Gastrocnemius medialis (tissue), 4 donors: ENCODE results near the gene E2F1. TPM values are rescaled to one million over a fixed set of nuclear protein-coding genes. Genes with fewer than 3 reads are reported as not detected.

Experiments
- ATAC-seq, 2 donors: fragments of 150-250 bp; one replicate each; pipeline ENCODE4 v1.9.1; 2016
- DNase-seq, 2 donors: peaks; one replicate each; pipeline ENCODE4 v3.0.0-alpha.2; 2019
- H3K27ac ChIP-seq, 4 donors: fragments of 200-600 bp; sonication (generic); 1 replicate in 1 of 4; 2 replicates in 3 of 4; pipeline ENCODE4 v1.5.1; 2016 to 2018; ENCODE audit warnings: mild to moderate bottlenecking in 2 of 4, moderate library complexity in 1 of 4
- H3K27me3 ChIP-seq, 3 donors: fragments of 200-600 bp; sonication (generic) in 2 of 3; 1 replicate in 1 of 3; 2 replicates in 2 of 3; pipeline versions ENCODE4 v1.5.1 to v1.6.0; 2016 to 2019; ENCODE audit warnings: mild to moderate bottlenecking in 1 of 3, moderate library complexity in 1 of 3
- H3K36me3 ChIP-seq, 2 donors: fragments of 200-600 bp; sonication (generic) in 1 of 2; one replicate each; pipeline ENCODE4 v1.5.1; 2017 to 2018
- H3K4me1 ChIP-seq, 2 donors: fragments of 200-600 bp; sonication (generic) in 1 of 2; one replicate each; pipeline ENCODE4 v1.5.1; 2016 to 2017; ENCODE audit warnings: mild to moderate bottlenecking in 2 of 2
- H3K4me3 ChIP-seq, 4 donors: fragments of 200-600 bp; sonication (generic) in 3 of 4; 1 replicate in 1 of 4; 2 replicates in 3 of 4; pipeline ENCODE4 v1.5.1; 2016 to 2019; ENCODE audit warnings: mild to moderate bottlenecking in 2 of 4
- H3K9me3 ChIP-seq, 3 donors: fragments of 200-600 bp; sonication (generic) in 2 of 3; 1 replicate in 1 of 3; 2 replicates in 2 of 3; pipeline ENCODE4 v1.5.1; 2016 to 2019
- CTCF ChIP-seq, 5 experiments: fragments of 450-650 bp in 3 of 5; fragments of 200-600 bp in 2 of 5; sonication (generic) in 2 of 5; IDR thresholded peaks in 4 of 5; conservative IDR thresholded peaks in 1 of 5; 1 replicate in 4 of 5; 2 replicates in 1 of 5; pipeline ENCODE4 v1.5.1; 2016 to 2019; ENCODE audit warnings: antibody characterized with exemption in 5 of 5, mild to moderate bottlenecking in 3 of 5, moderate library complexity in 3 of 5
- POLR2A ChIP-seq, 2 donors: fragments of 450-650 bp; IDR thresholded peaks; one replicate each; pipeline ENCODE4 v1.6.1; 2017; ENCODE audit warnings: antibody characterized with exemption in 2 of 2, mild to moderate bottlenecking in 2 of 2, moderate library complexity in 2 of 2
- in situ Hi-C, 4 donors: fragments of 200-750 bp; cut with MboI; loops; one replicate each; pipeline versions ENCODE4 v1.15.0 to v1.8.0; 2017; ENCODE audit warnings: low sequenced_read_pairs in 4 of 4
- intact Hi-C: fragments of 100-400 bp; cut with DNase I; formaldehyde crosslinking; loops from one replicate; pipeline ENCODE4 v1.15.1; 2023; ENCODE audit warnings: low total_unique reads
- total RNA-seq, 4 donors: library from RNA; depleted of rRNA; stranded (reverse); fragments of >200 nt; gene quantifications; one replicate each; pipeline versions ENCODE4 v1.1.0 to v1.2.3, GENCODE V29; 2016

Gene E2F1
- total RNA-seq, 4 donors from 2014 or later, result 1.00 to 2.0 (median 1.4) TPM; not detected in 1

- no peak for DNase-seq
- no peak overlapping the region for H3K27ac ChIP-seq
- H3K4me1 ChIP-seq, result no peaks in the 10 kb centered on the region
- no peaks in the 10 kb centered on the region for H3K27me3 ChIP-seq
- no peaks in the 10 kb centered on the region for H3K9me3 ChIP-seq
- no peak for ATAC-seq
- no peak for TF ChIP-seq POLR2A (IDR thresholded peaks at IDR 0.05)
- no peak for TF ChIP-seq CTCF (IDR thresholded peaks at IDR 0.05 in 4 of 5, conservative IDR thresholded peaks at IDR 0.05 in 1 of 5)
- intact Hi-C loops, result no loop called here
- in situ Hi-C loops, result no loop called here
- H3K36me3 ChIP-seq, result peaks cover 0 to 26% of the 10 kb centered on the region in 2 donors
- no peak overlapping the region for H3K4me3 ChIP-seq
These were observed 21.5 kb upstream of the E2F1 start for GRCh38 chr20:33707668-33708067.

GRCh38 chr20:33704197-33704924 is 18.2 kb upstream of the E2F1 start:
- H3K36me3 ChIP-seq, result peaks cover 0 to 11% of the 10 kb centered on the region in 2 donors

GRCh38 chr20:33703498-33704137 is 17.4 kb upstream of the E2F1 start:
- intact Hi-C loops (no loop called here), in situ Hi-C loops (no loop called here)
- H3K27me3 ChIP-seq, result no peaks in the 10 kb centered on the region
- no peak for DNase-seq
- H3K4me1 ChIP-seq, result no peaks in the 10 kb centered on the region
- TF ChIP-seq POLR2A (IDR thresholded peaks at IDR 0.05) (no peak), CTCF (IDR thresholded peaks at IDR 0.05 in 4 of 5, conservative IDR thresholded peaks at IDR 0.05 in 1 of 5) (no peak)
- H3K4me3 ChIP-seq, result no peak overlapping the region
- no peak for ATAC-seq
- H3K9me3 ChIP-seq, result no peaks in the 10 kb centered on the region
- H3K27ac ChIP-seq, result no peak overlapping the region
- peaks cover 0 to 11% of the 10 kb centered on the region in 2 donors for H3K36me3 ChIP-seq

More at GRCh38 chr20:33704197-33704924, 18.2 kb upstream of the E2F1 start:
- ATAC-seq, result no peak
- H3K4me3 ChIP-seq, result no peak overlapping the region
- in situ Hi-C loops (no loop called here), intact Hi-C loops (no loop called here)
- no peak overlapping the region for H3K27ac ChIP-seq
- H3K9me3 ChIP-seq, result no peaks in the 10 kb centered on the region
- TF ChIP-seq CTCF (IDR thresholded peaks at IDR 0.05 in 4 of 5, conservative IDR thresholded peaks at IDR 0.05 in 1 of 5) (no peak), POLR2A (IDR thresholded peaks at IDR 0.05) (no peak)
- H3K27me3 ChIP-seq, result no peaks in the 10 kb centered on the region
- H3K4me1 ChIP-seq, result no peaks in the 10 kb centered on the region
- DNase-seq, result no peak

GRCh38 chr20:33702861-33703260 is 16.7 kb upstream of the E2F1 start:
- TF ChIP-seq POLR2A (IDR thresholded peaks at IDR 0.05), result no peak
- TF ChIP-seq CTCF (IDR thresholded peaks at IDR 0.05 in 4 of 5, conservative IDR thresholded peaks at IDR 0.05 in 1 of 5), result no peak
- Histone ChIP-seq H3K27ac (no peak overlapping the region), H3K9me3 (no peaks in the 10 kb centered on the region), H3K4me1 (no peaks in the 10 kb centered on the region), H3K36me3 (peaks cover 0 to 11% of the 10 kb centered on the region in 2 donors), H3K27me3 (no peaks in the 10 kb centered on the region), H3K4me3 (no peak overlapping the region)
- intact Hi-C loops (no loop called here), in situ Hi-C loops (no loop called here)
- ATAC-seq, result peak; percentile 58 to 82
- peak in 1 of 2 donors; percentile 62 for DNase-seq
